Esophagus squamous epithelium (tissue), 4 donors: ENCODE results near the gene KSR1.

ENCODE experiments used
- POLR2A ChIP-seq, 4 donors: fragments of 450-650 bp; IDR thresholded peaks; one replicate each; pipeline ENCODE4 v1.6.1; 2017; ENCODE audit warnings: antibody characterized with exemption in 4 of 4, mild to moderate bottlenecking in 4 of 4, moderate library complexity in 3 of 4
- TF ChIP-seq, protein P1 (sequence below), 6 experiments: fragments of 450-650 bp in 4 of 6; fragments of 200-600 bp in 2 of 6; sonication (generic) in 2 of 6; IDR thresholded peaks; one replicate each; pipeline ENCODE4 v1.5.1; 2016 to 2019; ENCODE audit warnings: antibody characterized with exemption in 6 of 6, mild to moderate bottlenecking in 4 of 6, moderate library complexity in 4 of 6

GRCh38 chr17:27479838-27480237 lies 23.6 kb downstream of the KSR1 start:
- TF ChIP-seq, protein P1, sequence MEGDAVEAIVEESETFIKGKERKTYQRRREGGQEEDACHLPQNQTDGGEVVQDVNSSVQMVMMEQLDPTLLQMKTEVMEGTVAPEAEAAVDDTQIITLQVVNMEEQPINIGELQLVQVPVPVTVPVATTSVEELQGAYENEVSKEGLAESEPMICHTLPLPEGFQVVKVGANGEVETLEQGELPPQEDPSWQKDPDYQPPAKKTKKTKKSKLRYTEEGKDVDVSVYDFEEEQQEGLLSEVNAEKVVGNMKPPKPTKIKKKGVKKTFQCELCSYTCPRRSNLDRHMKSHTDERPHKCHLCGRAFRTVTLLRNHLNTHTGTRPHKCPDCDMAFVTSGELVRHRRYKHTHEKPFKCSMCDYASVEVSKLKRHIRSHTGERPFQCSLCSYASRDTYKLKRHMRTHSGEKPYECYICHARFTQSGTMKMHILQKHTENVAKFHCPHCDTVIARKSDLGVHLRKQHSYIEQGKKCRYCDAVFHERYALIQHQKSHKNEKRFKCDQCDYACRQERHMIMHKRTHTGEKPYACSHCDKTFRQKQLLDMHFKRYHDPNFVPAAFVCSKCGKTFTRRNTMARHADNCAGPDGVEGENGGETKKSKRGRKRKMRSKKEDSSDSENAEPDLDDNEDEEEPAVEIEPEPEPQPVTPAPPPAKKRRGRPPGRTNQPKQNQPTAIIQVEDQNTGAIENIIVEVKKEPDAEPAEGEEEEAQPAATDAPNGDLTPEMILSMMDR (IDR thresholded peaks at IDR 0.05), result no peak
- TF ChIP-seq POLR2A (IDR thresholded peaks at IDR 0.05), result no peak
